EH (cell line): ENCODE measurements around the gene PAPPA.

Experiments used
- DNase-seq: peaks from one replicate; pipeline ENCODE4 v3.0.0-alpha.2; 2015; ENCODE audit warnings: low read depth

PAPPA gene

GRCh38 chr9:116382053-116382452 is 228.5 kb downstream of the PAPPA start:
- no peak for DNase-seq

DNA sequence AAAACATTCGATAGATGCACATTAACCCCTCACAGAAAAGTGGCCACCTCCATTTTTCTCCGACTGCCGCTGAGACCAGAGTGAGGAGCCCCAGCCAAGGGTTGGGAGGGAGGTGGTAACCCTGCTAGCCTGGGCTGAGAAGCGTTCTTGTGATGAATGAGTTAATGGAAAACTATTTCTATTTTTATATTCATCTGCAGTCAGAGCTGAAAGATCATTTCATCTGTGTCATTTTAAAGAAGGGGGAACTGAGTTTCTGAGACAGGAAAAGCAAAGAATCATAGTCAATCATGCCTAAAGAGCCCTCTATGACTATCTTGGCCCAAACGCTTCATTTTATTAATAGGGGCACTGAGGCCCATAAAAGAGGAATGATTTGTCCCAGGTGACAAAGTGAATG is 229.5 kb downstream of the PAPPA start:
- peak; percentile 23 for DNase-seq

GRCh38 chr9:116383936-116384335 is 230.3 kb downstream of the PAPPA start:
- peak; percentile 48 for DNase-seq

- peak; percentile 52 for DNase-seq
Measured at GRCh38 chr9:116387934-116388698, 234.5 kb downstream of the PAPPA start.

- no peak for DNase-seq
Measured at GRCh38 chr9:116389541-116390302, 236.1 kb downstream of the PAPPA start.

- peak; percentile 54 for DNase-seq
Measured at GRCh38 chr9:116390303-116391228, 237.0 kb downstream of the PAPPA start.

- peak; percentile 88 for DNase-seq
Measured at GRCh38 chr9:116391306-116391900, 237.8 kb downstream of the PAPPA start.

DNA sequence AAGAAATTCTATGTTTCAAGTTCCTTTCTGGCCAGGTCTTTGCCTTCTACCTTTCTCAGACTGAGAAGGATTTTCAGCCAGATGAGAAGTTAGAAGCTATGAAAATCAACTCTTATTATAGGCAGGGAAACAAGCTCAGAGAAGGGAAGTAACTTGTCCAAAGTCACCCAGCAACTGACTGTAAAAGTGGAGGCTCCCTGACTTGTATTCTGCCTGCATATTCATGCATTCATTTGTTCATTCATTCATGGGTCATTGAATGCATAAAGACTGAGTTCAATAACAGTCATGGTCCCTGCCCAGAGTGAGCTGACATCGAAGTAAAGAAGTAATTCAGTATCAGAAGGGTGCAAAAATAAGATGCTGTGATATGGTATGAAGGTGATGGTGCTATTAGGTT is 239.6 kb downstream of the PAPPA start:
- DNase-seq = no peak

GRCh38 chr9:116394070-116394469 is 240.5 kb downstream of the PAPPA start:
- no peak for DNase-seq

DNA sequence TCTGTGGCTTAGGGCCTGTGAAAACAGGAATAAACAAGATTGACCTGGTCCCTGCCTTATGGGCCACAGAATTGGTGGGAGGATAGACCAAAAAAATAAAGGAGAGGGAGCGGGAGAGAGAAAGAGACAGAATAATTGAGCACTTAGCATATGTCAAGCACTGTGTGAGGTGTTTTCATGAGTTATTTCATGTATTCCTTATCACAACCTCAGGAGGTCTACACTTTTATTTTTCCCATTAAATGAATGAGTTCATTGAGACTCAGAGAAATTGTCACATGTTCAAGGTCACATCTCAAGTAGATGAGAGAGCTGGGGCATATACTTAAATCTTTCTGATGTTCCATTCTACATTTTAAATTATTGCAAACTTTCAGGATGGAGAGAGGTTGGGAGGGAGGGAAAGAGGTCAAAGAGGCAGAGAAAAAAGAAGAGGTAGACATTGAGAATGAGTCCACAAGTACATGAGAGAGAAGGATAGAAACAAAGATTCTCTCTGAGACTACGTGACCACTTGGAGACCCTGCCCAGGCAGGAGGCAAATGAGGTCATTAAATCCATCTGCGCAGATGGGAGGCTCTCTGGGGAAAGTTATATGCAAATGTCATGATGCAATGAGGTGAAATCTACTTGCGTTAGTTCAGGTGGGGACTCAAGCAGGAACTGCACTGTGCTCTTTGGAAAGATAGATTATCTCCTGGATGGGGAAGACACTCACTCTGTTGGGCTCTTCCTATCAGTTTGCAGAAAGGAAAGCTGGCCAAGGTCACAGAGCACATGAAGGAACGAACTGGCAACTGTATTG is 241.5 kb downstream of the PAPPA start:
- no peak for DNase-seq

GRCh38 chr9:116395699-116396037 is 242.1 kb downstream of the PAPPA start:
- no peak for DNase-seq

DNA sequence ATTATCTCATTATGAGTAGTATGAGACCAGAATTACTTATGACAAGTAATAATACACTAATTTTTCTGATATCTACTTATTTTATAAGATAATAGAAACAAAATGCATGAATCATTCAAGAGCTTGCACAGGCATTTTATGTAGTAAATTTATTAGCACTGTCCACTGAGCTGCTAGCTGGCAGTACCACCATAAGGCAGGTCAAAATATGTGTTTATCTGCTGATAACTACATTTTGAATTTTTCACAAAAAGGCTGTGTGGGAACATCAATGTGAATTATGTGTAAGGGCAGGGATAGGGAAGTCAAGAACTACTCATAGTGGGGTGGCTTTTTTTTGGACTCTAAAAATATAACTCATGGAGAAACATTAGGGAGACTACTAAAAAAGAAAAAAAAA is 249.6 kb downstream of the PAPPA start:
- no peak for DNase-seq

DNA sequence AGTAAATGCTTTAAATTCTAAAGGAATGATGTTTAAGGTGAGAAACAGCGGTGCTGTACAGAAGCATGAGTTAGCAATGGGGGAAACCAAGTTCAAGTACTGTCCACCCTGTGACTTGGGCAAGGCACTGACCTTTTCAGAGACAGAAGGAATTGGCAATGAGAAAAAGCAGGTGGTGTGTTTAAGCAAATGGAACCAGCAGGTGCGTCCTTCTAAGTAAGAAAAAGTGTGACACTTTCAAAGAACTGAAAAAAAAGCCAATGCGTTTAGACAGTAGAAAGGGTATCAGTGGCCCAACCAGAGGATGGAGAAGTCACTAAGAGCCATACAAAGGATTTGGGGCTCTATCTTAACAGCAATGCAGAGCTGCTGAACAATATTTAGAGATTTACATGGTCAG is 250.6 kb downstream of the PAPPA start:
- no peak for DNase-seq

DNA sequence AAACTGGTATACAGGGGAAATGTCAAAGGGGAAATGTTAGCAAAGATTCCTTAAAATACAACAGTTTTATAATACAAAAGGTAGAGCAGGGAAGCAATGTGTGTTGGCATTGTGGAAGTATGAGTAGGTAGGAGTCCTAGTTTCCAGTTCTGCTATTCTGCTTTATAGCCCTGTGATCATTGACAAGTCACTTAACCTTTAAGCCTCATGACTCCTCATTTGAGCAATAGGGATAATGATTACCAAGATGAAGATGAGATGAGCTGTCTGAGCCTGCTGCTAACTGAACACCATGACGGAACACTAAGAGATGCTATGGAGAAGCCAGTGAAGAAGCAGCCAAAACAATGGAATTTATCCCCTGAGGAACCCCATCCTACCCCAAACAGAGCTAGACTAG is 251.7 kb downstream of the PAPPA start:
- DNase-seq = no peak

DNA sequence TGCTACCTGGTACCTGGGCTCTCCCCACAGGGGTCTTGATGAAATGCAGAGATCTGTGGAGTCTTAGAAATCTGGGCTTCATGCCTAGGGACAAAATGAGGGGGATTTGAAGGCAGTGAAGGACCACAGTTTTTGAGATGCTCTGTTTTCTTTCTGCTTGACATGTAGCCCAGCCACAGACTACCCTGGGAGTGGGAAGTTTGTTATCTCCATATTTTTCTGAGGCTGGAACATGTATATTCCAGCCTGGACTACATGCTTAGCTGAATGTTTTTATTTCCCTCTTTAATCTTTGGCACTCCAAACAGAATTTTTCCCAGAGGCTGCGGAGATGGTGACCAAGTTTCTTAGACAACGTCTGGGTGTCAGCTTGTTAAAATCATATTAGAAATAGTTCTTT is 252.9 kb downstream of the PAPPA start:
- no peak for DNase-seq

GRCh38 chr9:116409129-116409528 is 255.5 kb downstream of the PAPPA start:
- DNase-seq = no peak

- no peak for DNase-seq
Measured at GRCh38 chr9:116409638-116410037, 256.0 kb downstream of the PAPPA start.

DNA sequence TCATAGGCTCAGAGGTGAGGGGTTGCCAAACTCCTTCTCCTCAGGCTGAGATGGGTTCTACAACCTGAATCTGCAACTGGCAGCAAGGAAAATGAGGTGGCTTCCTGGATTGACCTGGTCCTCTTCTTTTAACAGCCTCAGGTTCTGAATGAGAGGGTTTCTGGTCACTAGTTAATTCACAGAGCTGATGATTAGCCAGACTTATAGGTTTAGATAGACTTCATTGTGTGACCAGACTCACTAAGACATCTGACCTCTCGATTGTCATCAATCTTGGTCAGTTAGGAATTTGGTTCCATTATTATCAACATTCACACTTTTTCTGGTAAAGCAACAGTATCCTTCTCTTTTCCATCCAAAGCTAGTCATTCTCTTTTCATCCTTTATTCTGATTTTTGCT is 257.9 kb downstream of the PAPPA start:
- DNase-seq = no peak

DNA sequence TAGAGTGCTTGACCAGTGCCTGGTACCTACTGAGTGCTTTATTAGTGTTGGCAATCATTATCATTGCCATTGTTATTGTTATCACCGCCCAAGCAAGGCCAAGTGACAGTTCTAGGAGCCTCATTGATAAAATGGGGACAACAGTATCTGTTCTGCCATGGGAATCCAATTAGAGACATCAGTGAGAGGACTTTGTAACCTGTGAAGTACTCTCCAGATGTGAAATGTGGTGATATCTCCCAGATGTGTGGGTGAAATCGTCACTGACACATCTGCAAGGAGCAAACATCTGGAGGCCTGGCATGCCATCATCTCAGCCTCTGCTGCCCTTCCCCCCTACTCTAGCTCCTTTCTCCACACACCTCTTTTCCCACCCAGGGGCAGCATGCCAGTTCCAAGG is 260.8 kb downstream of the PAPPA start:
- no peak for DNase-seq

DNA sequence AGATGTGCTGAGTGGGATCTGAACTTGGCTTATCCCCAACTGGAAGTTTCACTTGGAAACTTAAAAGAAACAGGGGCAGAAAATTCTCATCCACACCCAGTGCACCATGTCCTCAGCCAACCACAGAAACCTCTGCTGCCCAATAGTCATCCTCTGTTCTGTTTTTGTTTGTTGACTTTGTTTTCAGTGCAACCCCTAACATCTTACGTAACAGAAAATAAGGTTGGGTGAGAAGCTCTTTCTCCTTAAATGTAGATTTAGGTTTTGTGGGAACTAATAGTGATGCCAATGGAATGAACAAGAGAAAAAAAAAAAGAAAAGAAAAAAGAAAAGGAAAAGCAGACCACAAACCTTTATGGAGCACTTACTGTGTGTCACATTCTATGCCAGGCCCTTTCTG is 262.8 kb downstream of the PAPPA start:
- peak; percentile 33 for DNase-seq

DNA sequence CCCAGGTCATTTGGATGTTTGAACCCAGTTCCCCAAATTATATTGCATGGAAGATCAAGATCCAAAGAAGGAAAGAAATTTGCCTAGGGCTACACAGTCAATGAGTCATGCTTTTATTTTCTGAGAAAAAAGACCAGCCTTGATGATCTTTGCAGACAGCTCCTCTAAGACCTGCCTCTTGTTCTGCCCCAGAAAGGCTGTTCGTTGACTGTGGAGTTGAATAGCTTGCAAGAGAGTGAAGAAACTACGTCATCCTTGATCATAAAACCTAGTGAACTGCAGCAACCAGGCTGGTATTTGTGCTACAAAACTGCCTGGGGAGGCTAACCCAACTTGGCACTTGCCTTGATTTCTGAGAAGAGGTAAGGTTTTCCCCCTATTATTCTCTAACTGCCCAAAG is 263.9 kb downstream of the PAPPA start:
- peak; percentile 88 for DNase-seq
